OCI-LY7 (cell line): ENCODE data around the gene DCP2. TPM values are rescaled to one million over a fixed set of nuclear protein-coding genes. Genes with fewer than 3 reads are reported as not detected.

Source experiments
- BruUV-seq: library from RNA; stranded (reverse); fragments of 400-500 nt; replicated peaks from 2 replicates; lab custom pipeline; 2021; lab: Mats Ljungman, UMichigan
- CTCF ChIA-PET: fragments of 300-600 bp; sonication (Branson Sonifier 250); formaldehyde crosslinking; loops from one replicate; lab custom pipeline; 2022; ENCODE audit warnings: antibody characterized with exemption; ENCODE audit not compliant: unreplicated experiment; lab: Charles Lee
- POLR2A ChIA-PET: fragments of 300-600 bp; sonication (Branson Sonifier 250); formaldehyde crosslinking; loops from one replicate; lab custom pipeline; 2022; ENCODE audit warnings: antibody characterized with exemption; lab: Charles Lee
- DNase-seq: peaks from one replicate; pipeline ENCODE4 v3.0.0-alpha.2; 2015; ENCODE audit warnings: low spot score
- H2AFZ ChIP-seq: fragments of 200-600 bp; sonication (generic), shearing (Covaris generic); 2 replicates; pipeline ENCODE4 v1.6.1; 2014; ENCODE audit warnings: mild to moderate bottlenecking, antibody characterized with exemption, low read length, moderate library complexity
- H3K27ac ChIP-seq: fragments of 200-600 bp; sonication (generic); 2 replicates; pipeline ENCODE4 v1.5.1; 2014; ENCODE audit warnings: mixed run types, low read depth, mild to moderate bottlenecking, moderate library complexity, low read length, inconsistent platforms; ENCODE audit not compliant: poor library complexity, severe bottlenecking
- H3K36me3 ChIP-seq: fragments of 200-600 bp; sonication (generic); 2 replicates; pipeline ENCODE4 v1.6.1; 2014; ENCODE audit warnings: mild to moderate bottlenecking, antibody characterized with exemption, low read length, moderate library complexity, mixed read lengths; ENCODE audit not compliant: insufficient read depth
- H3K4me1 ChIP-seq: fragments of 200-600 bp; sonication (generic); 2 replicates; pipeline ENCODE4 v1.5.1; 2014; ENCODE audit warnings: mild to moderate bottlenecking, low read length; ENCODE audit not compliant: insufficient read depth, poor library complexity, severe bottlenecking
- H3K4me2 ChIP-seq: fragments of 200-600 bp; sonication (generic); 2 replicates; pipeline ENCODE4 v1.6.1; 2014; ENCODE audit warnings: mild to moderate bottlenecking, low read length
- H3K4me3 ChIP-seq: fragments of 200-600 bp; sonication (generic); 2 replicates; pipeline ENCODE4 v1.5.1; 2014; ENCODE audit warnings: mild to moderate bottlenecking, low read depth, low read length; ENCODE audit not compliant: poor library complexity, severe bottlenecking
- H3K79me2 ChIP-seq: fragments of 200-600 bp; sonication (generic); 2 replicates; pipeline ENCODE4 v1.6.1; 2016; ENCODE audit warnings: low read depth, mild to moderate bottlenecking, low read length, moderate library complexity, mixed read lengths; ENCODE audit not compliant: insufficient read depth
- H3K9me2 ChIP-seq: fragments of 200-600 bp; sonication (generic); 2 replicates; pipeline ENCODE4 v1.6.1; 2016; ENCODE audit warnings: mild to moderate bottlenecking, low read length, mixed read lengths; ENCODE audit not compliant: insufficient read depth
- H3K9me3 ChIP-seq: fragments of 200-600 bp; sonication (generic); 2 replicates; pipeline ENCODE4 v1.6.1; 2014; ENCODE audit warnings: mild to moderate bottlenecking, mixed run types, low read length, mixed read lengths
- H4K20me1 ChIP-seq: fragments of 200-600 bp; sonication (generic); 2 replicates; pipeline ENCODE4 v1.6.1; 2014; ENCODE audit warnings: mild to moderate bottlenecking, antibody characterized with exemption, low read length, moderate library complexity, mixed read lengths; ENCODE audit not compliant: insufficient read depth
- CTCF ChIP-seq: fragments of 200-600 bp; sonication (generic); conservative IDR thresholded peaks from 2 replicates; pipeline ENCODE4 v1.5.1; 2014; ENCODE audit warnings: mild to moderate bottlenecking, antibody characterized with exemption, low read length, moderate library complexity, mixed read lengths
- EZH2phosphoT487 ChIP-seq: fragments of 200-600 bp; sonication (generic); IDR thresholded peaks from 2 replicates; pipeline ENCODE4 v1.6.1; 2018; ENCODE audit warnings: low read depth, borderline replicate concordance, mild to moderate bottlenecking, mixed run types, antibody characterized with exemption, low read length, moderate library complexity, mixed read lengths
- intact Hi-C: fragments of 100-400 bp; cut with micrococcal nuclease; formaldehyde crosslinking; loops from one replicate; pipeline ENCODE4 v1.10.0; 2022; ENCODE audit not compliant: unreplicated experiment
- total RNA-seq, 2 experiments: library from RNA; depleted of rRNA in 1 of 2; stranded (reverse); fragments of >200 nt in 1 of 2; shearing (Covaris generic) in 1 of 2; gene quantifications; 2 replicates each; pipeline ENCODE4 v1.2.3, GENCODE V29; 2014 to 2022

DCP2 gene
- total RNA-seq, 2 experiments from 2014 or later: 81.3 to 139 TPM

DNA sequence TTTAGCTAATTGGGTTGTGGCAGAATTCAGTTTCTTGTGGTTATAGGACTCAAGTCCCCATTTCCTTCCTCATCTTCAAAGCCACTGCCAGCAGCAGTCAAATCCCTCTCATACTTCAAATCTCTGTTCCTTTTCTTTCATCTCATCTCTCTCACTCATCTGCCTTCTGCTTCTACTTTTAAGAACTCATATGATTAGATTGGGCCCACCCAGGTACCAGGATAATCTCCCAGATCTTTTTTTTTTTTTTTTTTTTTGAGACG, 46.6 kb upstream of the DCP2 start:
- H4K20me1 ChIP-seq: no peaks in the 10 kb centered on the region
- H3K4me3 ChIP-seq: peak overlapping the region; percentile 63
- intact Hi-C loops: no loop called here
- H3K9me2 ChIP-seq: no peaks in the 10 kb centered on the region
- TF ChIP-seq CTCF (no peak), EZH2phosphoT487 (no peak)
- H3K4me2 ChIP-seq: peak overlapping the region; percentile 87
- peak overlapping the region; percentile 98 for H3K27ac ChIP-seq
- H3K36me3 ChIP-seq: no peaks in the 10 kb centered on the region
- H3K79me2 ChIP-seq: peaks cover 4% of the 10 kb centered on the region; the same call in 1 of the 2 replicates
- H3K9me3 ChIP-seq: peaks cover 6% of the 10 kb centered on the region; the same call in 1 of the 2 replicates
- DNase-seq: peak; percentile 89
- H2AFZ ChIP-seq: peak overlapping the region; percentile 65; the same call in 1 of the 2 replicates
- ChIA-PET CTCF (no interaction called here), POLR2A (interaction anchor here (0.7 to 1.3 kb wide), 5 partner anchors 10 to 637 kb away, joined by 3 to 6 read pairs (median 3); partner anchors contain the start of gene DCP2)
- BruUV-seq: no TSS peak
- H3K4me1 ChIP-seq: peaks cover 70% of the 10 kb centered on the region

DNA sequence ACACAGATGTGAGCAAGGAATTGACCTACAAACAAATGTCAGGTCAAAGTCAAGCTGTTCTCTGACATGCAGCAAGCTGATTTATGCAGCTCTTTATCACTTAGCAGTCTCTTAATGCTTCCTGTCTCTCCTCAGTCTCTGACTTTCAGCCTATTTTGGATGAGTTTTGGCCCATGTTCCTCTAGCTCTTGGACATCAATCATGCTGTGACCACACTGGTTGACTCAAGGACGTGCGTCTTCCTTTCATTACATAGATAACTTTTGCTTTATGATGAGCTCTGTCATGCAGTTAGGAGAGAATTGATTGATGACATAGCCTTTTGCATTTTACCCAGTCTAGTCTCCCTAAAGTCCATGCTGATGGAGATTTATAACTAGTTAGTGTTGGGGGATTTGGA, 45.1 kb upstream of the DCP2 start:
- no peaks in the 10 kb centered on the region for H3K36me3 ChIP-seq
- POLR2A ChIA-PET: interaction anchor here (0.6 to 1.0 kb wide), 3 partner anchors 9 to 45 kb away, joined by 3 to 5 read pairs (median 4); partner anchors contain the start of genes DCP2 and REEP5
- no peaks in the 10 kb centered on the region for H3K9me2 ChIP-seq
- BruUV-seq: no TSS peak
- TF ChIP-seq EZH2phosphoT487 (no peak), CTCF (no peak)
- peaks cover 58% of the 10 kb centered on the region for H3K4me1 ChIP-seq
- intact Hi-C loops: no loop called here
- peak overlapping the region; percentile 63 for H2AFZ ChIP-seq
- H3K4me2 ChIP-seq: peak overlapping the region; percentile 87; the same call in 1 of the 2 replicates
- H3K9me3 ChIP-seq: no peaks in the 10 kb centered on the region
- CTCF ChIA-PET: interaction anchor here (0.6 kb wide), 1 partner anchor 9 kb away, joined by 3 read pairs; no protein-coding TSS in a partner anchor
- H4K20me1 ChIP-seq: no peaks in the 10 kb centered on the region
- DNase-seq: peak; percentile 16
- peaks cover 4% of the 10 kb centered on the region; the same call in 1 of the 2 replicates for H3K79me2 ChIP-seq
- H3K27ac ChIP-seq: peak overlapping the region; percentile 98
- H3K4me3 ChIP-seq: no peak overlapping the region

DNA sequence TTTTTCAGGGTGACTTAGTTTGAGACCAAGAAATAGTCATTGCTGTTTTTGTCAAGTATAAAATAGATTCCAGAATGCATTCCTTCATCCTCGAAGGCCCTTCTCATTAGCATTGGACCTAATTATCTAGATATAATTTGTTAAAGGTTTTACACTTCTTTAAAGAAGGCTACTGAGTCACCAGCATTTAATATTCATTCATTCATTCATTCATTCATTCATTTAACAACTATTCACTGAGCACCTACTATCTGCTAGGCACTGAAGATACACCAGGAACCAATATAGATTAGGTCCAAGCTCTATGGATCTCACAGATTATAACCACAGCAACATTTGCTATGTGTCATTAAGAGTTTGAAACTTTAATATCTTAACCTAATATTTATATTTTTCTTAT, 43.5 kb upstream of the DCP2 start:
- Histone ChIP-seq H3K36me3 (no peaks in the 10 kb centered on the region), H3K4me2 (no peak overlapping the region), H3K9me3 (no peaks in the 10 kb centered on the region), H3K27ac (no peak overlapping the region), H3K4me1 (peaks cover 42% of the 10 kb centered on the region), H4K20me1 (no peaks in the 10 kb centered on the region), H3K9me2 (no peaks in the 10 kb centered on the region), H2AFZ (no peak overlapping the region), H3K79me2 (peaks cover 4% of the 10 kb centered on the region; the same call in 1 of the 2 replicates), H3K4me3 (no peak overlapping the region)
- intact Hi-C loops: no loop called here
- CTCF ChIA-PET: no interaction called here
- BruUV-seq: no TSS peak
- DNase-seq: no peak
- POLR2A ChIA-PET: no interaction called here
- TF ChIP-seq EZH2phosphoT487: no peak
- TF ChIP-seq CTCF: no peak
